OCI-LY3 (cell line): Measurements from ENCODE around the gene EFNA5.

Experiments
- EZH2phosphoT487 ChIP-seq: fragments of 200-600 bp; shearing (Covaris generic); IDR thresholded peaks from 2 replicates; pipeline ENCODE4 v1.6.1; 2018; ENCODE audit warnings: antibody characterized with exemption, mixed run types, low read depth
- TF ChIP-seq, protein P1 (sequence below): fragments of 200-600, 300-600 bp; sonication (generic); IDR thresholded peaks from 2 replicates; pipeline ENCODE4 v1.5.1; 2014; ENCODE audit warnings: antibody characterized with exemption, low read length, low read depth

DNA sequence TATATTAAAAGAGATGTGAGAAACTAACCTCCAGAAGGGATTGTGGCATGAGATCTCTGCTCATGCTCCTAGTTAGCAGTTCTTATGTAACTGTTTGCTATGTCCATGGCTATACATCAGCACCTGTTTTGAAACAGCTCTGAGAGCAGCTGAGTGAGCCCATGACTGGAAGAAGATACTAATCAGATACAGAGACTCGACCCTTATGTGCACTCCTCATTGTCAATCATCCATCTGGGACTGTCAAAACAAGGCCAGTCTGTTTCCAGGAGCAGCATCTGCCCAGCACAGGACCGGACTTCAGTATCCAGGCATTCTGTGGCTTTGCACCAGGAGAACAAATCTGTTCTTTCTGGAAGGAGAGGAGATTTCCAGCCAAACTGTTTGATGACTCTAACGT is 77.7 kb downstream of the EFNA5 start:
- TF ChIP-seq, protein P1, sequence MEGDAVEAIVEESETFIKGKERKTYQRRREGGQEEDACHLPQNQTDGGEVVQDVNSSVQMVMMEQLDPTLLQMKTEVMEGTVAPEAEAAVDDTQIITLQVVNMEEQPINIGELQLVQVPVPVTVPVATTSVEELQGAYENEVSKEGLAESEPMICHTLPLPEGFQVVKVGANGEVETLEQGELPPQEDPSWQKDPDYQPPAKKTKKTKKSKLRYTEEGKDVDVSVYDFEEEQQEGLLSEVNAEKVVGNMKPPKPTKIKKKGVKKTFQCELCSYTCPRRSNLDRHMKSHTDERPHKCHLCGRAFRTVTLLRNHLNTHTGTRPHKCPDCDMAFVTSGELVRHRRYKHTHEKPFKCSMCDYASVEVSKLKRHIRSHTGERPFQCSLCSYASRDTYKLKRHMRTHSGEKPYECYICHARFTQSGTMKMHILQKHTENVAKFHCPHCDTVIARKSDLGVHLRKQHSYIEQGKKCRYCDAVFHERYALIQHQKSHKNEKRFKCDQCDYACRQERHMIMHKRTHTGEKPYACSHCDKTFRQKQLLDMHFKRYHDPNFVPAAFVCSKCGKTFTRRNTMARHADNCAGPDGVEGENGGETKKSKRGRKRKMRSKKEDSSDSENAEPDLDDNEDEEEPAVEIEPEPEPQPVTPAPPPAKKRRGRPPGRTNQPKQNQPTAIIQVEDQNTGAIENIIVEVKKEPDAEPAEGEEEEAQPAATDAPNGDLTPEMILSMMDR, result no peak
- no peak for TF ChIP-seq EZH2phosphoT487
